NCI-H2107 treated with DMSO at 0.1 percent for 48 hours (cell line): ENCODE data around the gene CCDC138.

ENCODE experiments used
- DNase-seq: peaks from one replicate; lab custom pipeline; 2025; ENCODE audit not compliant: unreplicated experiment; lab: John Stamatoyannopoulos, UW

CCDC138 gene

GRCh38 chr2:108917526-108917925 is 131.0 kb downstream of the CCDC138 start:
- DNase-seq = no peak

- no peak for DNase-seq
These were observed 131.7 kb downstream of the CCDC138 start for GRCh38 chr2:108918156-108918874.

- DNase-seq = no peak
These were observed 132.4 kb downstream of the CCDC138 start for GRCh38 chr2:108918941-108919341.

- no peak for DNase-seq
These were observed 133.2 kb downstream of the CCDC138 start for GRCh38 chr2:108919571-108920373.

GRCh38 chr2:108920686-108921085 is 134.1 kb downstream of the CCDC138 start:
- no peak for DNase-seq

GRCh38 chr2:108921096-108922030 is 134.8 kb downstream of the CCDC138 start:
- no peak for DNase-seq

GRCh38 chr2:108922141-108922915 is 135.8 kb downstream of the CCDC138 start:
- DNase-seq = no peak

GRCh38 chr2:108923019-108923700 is 136.6 kb downstream of the CCDC138 start:
- no peak for DNase-seq

GRCh38 chr2:108923736-108924579 is 137.4 kb downstream of the CCDC138 start:
- no peak for DNase-seq

- DNase-seq = no peak
These were observed 138.1 kb downstream of the CCDC138 start for GRCh38 chr2:108924580-108925251.

GRCh38 chr2:108925286-108925685 is 138.7 kb downstream of the CCDC138 start:
- DNase-seq = no peak

- no peak for DNase-seq
These were observed 139.2 kb downstream of the CCDC138 start for GRCh38 chr2:108925735-108926134.
